NCI-H128 (cell line): ENCODE results near the gene FAM43B.
"Not testable (repeated sequence)": the region's sequence is repeated elsewhere in the genome, so short reads cannot be mapped to it uniquely, and the experiment has no call there.

Experiments
- DNase-seq: peaks from one replicate; lab custom pipeline; 2025; ENCODE audit not compliant: unreplicated experiment; lab: John Stamatoyannopoulos, UW

FAM43B gene, protein sequence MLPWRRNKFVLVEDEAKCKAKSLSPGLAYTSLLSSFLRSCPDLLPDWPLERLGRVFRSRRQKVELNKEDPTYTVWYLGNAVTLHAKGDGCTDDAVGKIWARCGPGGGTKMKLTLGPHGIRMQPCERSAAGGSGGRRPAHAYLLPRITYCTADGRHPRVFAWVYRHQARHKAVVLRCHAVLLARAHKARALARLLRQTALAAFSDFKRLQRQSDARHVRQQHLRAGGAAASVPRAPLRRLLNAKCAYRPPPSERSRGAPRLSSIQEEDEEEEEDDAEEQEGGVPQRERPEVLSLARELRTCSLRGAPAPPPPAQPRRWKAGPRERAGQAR

DNA sequence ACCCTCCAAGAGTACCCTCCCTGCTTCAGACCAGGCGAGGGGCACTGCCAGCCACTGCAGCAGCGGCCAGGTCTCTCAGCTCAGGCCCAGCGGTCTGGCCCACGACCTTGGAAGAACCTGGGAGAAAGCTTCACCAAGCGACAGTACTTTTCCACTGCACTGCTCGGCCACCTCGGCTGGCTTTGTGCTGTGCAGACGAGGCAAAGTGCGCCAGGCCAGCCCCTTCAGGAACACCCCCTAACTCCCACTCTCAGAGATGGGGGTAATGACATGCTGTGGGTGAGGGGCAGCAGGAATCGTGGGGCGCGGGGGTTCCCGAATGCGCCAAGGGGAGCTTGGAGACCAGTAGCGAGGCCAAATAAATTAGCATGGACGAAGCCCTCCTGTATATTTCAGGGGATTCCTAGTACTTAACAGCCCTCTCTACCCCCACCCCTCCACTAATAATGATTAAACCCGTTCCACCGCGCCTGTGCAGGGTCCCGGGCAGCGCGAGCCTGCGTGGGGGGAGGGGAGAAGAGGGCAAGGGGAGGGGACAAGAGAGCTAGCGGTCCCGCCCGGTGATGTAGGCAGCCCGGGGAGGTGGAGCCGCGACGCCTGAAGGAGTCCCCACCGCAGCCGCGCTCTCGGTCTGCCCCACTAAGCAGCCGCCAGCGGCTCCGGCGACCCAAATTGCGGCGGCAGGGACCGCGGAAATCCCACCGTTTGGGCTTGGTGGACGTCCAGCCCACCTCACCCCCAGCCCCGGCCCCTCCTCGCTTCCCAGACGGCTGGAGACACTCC lies at the start of gene FAM43B:
Gene FAM43B, plus strand, starts transcription at position 629 of the 783 bp plus-strand sequence. CDS start 401 bp downstream, outside the sequence.
- DNase-seq: peak; percentile 17

DNA sequence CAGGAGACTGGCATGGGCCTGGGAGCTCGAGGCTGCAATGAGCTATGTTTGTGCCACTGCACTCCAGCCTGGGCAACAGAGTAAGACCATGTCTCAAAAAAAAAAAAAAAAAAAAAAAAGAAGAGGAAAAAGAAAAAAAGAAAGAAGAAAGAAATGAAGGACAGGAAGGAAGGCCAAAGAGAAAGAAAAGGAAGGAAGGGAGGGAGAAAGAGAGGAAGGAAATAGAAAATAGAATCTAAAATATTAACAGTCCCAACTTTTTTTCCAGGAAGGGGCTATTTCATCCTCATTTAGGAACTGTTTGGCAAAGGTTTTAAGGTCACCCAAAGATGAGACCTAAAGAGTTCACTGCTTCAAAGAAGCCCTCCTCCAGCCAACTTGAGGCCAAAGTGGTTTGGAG lies 46.9 kb upstream of the FAM43B start:
- no peak for DNase-seq

DNA sequence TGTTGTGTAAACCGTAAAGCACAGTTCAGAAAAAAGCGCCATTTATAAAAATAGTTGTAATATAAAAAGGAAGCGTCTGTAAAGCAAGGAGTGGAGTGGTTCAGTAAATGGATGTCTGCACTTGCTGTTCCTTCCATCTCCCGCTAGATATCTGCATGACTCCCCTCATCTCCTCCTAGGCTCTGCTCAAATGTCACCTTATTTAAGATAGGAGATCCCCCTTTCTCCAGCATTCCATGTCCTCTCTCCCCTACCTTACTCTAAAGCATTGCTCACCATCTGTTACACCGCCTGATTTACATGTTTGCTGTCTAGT lies 45.2 kb upstream of the FAM43B start:
- no peak for DNase-seq

DNA sequence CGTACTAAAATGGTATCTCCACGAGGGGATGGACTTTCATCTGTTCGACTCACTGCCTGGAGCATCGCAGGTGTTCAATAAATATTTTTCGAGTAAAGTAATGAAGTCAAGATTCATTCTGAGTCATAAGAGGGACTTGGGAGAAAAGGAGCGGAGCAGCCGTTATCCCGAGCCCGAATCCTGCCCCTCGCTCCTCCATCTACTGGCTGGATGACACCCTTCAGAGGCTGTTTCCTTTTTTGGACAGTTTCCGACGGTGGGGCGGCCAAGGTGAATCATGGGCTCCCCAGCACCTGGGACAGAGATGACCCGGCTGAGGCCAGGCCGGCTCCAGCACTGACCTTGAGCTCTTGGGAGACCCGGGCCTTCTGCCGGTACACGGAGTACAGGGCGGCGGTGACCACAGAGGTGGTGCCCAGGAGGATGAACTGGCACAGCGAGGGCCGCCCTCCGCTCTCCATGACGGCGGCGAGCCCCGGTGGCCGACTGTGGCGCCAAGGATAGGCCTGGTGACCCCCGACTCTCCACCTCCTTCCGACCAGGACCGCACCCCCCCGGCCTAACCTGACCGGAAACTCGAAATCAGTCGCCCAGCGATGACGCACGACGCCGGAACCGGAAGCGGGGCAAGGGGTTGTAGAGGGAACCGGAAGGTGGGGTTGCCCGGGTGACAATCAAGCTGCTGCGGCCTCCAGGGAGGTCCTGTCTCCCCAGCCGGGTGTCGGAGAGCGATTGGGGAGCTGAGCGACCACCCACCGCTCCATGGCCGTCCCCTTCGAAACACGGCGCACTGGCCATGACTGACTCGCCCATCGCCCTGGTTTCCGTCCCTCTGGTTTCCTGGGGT lies 44.6 kb upstream of the FAM43B start, which contains the start of gene MUL1:
Gene MUL1, minus strand, starts transcription at position 588 of the 847 bp plus-strand sequence. Its CDS starts 127 bp downstream, at position 461.
- peak; percentile 85 for DNase-seq

- DNase-seq: no peak
Observed at GRCh38 chr1:20508411-20508771, 44.0 kb upstream of the FAM43B start.

DNA sequence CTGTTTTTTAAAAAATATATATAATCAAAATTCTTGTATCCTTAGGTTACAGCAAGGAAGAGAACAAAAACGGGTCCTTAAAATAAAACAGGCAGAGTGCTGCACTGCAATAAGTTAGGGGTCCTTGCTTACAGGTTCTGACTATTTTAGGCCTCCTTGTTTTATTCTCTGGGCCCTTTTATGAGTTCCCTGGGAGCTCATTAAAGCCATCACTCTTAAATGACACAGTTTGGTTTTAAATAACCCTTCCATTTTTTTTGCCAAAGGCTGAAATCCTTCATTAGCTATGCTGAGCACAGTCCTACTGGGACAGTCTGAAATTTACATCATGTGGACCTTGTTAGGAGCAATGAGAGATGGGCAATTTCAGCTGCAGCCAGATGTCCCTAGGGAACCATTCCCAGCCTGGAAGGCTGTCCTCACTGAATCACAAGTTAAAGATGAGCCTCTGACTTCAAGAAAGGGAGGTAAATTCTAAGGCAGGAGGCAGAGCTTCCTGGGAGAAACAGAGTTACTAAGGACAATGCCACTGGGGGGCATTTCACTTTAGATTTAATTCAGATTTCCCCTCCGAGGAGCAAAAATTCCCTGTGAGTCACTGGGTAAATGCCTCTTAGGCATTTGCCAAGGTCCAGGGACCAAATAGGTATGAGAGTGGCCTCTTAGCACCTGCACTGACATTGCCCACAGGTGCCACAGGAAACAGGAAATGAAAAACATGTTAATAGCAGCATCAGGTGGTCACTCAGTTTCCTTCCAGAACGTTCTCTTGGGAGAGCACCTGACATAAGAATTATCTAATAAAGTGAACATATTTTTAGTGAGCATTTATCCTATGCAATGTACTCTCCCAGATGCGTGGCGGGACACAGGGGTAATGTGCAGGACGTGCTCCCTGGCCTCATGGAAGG lies 40.6 kb upstream of the FAM43B start:
- no peak for DNase-seq

DNA sequence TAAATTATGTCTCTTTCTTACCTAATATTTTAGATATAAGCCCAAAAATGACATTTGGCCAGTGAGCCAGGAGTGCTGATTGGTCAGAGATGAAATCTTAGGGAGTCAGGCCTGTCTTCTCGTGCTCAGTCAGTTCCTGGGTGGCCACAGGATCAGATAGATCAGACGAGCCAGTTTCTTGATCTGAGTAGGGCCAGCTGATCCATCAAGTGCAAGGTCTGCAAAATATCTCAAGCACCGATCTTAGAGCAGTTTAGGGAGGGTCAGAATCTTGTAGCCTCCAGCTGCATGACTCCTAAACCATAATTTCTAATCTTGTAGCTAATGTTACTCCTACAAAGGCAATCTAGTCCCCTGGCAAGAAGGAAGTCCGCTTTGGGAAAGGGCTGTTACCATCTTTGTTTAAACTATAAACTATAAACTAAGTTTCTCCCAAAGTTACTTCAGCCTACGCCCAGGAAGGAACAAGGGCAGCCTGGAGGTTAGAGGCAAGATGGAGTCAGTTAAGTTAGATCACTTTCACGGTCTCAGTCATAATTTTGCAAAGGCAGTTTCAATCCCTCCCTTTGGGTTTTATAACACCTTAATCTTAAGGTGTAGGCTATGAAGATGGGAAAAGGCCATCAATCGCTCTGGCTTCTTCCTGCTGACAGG lies 32.6 kb upstream of the FAM43B start:
- DNase-seq: not testable (repeated sequence)

- peak; percentile 76 for DNase-seq
Observed at GRCh38 chr1:20521960-20522861, 30.2 kb upstream of the FAM43B start.

DNA sequence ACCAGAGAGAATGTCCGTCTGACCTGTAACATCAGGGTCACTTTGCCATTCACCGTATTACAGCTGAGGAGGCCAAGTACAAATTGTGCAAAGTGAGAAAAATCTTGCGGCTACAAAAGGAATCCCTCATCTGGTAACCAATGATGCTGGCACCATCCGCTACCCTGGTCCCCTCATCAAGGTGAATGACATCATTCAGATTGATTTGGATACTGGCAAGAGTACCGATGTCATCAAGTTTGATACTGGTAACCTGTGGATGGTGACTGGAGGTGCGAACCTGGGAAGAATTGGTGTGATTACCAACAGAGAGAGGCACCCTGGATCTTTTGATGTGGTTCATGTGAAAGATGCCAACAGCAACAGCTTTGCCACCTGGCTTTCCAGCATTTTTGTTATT lies 26.1 kb upstream of the FAM43B start:
- DNase-seq: no peak

DNA sequence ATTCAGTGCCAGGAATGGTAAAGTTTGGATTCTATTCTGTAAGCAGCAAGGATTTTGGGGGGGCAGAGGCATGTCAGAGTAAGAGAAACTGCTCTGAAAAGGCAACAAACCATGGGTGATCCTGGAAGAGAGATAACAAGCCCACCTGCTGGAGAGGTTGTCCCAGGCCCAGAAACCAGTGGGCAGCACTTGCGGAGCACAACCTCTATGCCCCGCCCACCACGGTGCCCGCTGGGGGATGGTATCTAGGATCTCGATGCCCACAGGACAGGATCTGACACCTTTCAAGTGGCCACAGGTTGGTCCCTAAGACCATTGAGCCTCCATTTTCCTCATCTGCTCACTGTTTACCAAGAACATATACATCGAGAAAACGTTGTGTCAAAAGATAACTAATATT lies 24.2 kb upstream of the FAM43B start:
- no peak for DNase-seq

- no peak for DNase-seq
Observed at GRCh38 chr1:20530306-20530705, 22.1 kb upstream of the FAM43B start.

GRCh38 chr1:20530901-20531300 lies 21.5 kb upstream of the FAM43B start:
- no peak for DNase-seq

- DNase-seq: no peak
Observed at GRCh38 chr1:20533635-20534034, 18.7 kb upstream of the FAM43B start.

- no peak for DNase-seq
Observed at GRCh38 chr1:20534659-20535417, 17.5 kb upstream of the FAM43B start.

- DNase-seq: no peak
Observed at GRCh38 chr1:20538227-20538626, 14.1 kb upstream of the FAM43B start.

- no peak for DNase-seq
Observed at GRCh38 chr1:20538760-20539551, 13.4 kb upstream of the FAM43B start.

DNA sequence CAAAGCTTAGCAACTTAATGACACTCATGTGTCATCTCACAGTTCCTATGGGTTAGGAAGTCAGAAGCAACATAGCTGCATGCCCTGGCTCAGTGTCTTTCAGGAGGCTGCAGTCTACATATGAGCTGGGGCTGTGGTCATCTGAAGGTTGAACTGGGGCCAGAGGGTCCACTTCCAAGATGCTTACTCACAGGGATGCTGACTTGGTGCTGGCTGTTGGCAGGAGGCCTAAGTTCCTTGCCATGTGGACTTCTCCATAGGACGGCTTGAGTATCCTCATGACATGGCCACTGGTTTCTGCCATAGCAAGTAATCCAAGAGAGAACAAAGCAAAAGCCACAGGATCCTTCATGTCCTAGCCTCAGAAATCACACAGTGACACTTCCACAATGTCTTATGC lies 12.1 kb upstream of the FAM43B start:
- DNase-seq: no peak
